Stimulated activated effector memory CD8-positive, alpha-beta T cell treated with anti-CD3 and anti-CD28 coated beads, Interleukin-12 subunit alpha, Interleukin-12 subunit beta, amount 100 ng/mL, for 72 hours (primary cell): ENCODE measurements around the gene CA6.

Experiments used
- ATAC-seq: fragments of 150-1000 bp; cut with Tn5 transposase; 2 replicates; pipeline ENCODE4 v1.10.0; 2021
- DNase-seq, 2 donors: peaks; one replicate each; pipeline ENCODE4 v3.0.0; 2021 to 2022; ENCODE audit warnings: low spot score in 2 of 2
- H3K27ac Mint-ChIP-seq: one replicate; pipeline ENCODE4 v1.8.0; 2022; ENCODE audit warnings: mild to moderate bottlenecking, mixed read lengths
- H3K36me3 Mint-ChIP-seq: one replicate; pipeline ENCODE4 v1.8.0; 2022; ENCODE audit warnings: mild to moderate bottlenecking, mixed read lengths
- H3K4me1 Mint-ChIP-seq: one replicate; pipeline ENCODE4 v1.8.0; 2022; ENCODE audit warnings: mixed read lengths
- H3K4me3 Mint-ChIP-seq: one replicate; pipeline ENCODE4 v1.8.0; 2022; ENCODE audit warnings: mild to moderate bottlenecking, mixed read lengths
- H3K9me3 Mint-ChIP-seq: one replicate; pipeline ENCODE4 v1.8.0; 2022; ENCODE audit warnings: mixed read lengths

The CA6 gene

DNA sequence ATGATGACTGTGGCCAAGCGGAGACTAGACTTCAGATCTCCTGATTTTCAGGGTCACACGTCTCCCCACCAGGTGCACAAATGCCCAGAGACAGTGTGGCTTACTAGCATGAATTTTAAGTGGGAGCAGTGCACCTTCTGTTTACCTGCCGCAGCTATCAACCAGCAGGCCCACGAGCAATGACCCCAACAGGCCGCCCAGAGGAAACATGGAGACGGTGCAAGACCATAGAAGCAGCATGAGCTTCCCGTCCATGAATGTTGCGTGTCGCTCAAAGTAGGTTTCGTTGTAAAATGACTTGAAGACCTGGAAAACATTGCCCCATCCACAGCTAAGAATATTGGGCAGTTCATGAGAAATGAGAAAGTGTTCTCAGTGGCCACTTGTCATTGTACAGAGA, 77.1 kb downstream of the CA6 start:
- Mint-ChIP-seq H3K4me3 (no peak overlapping the region), H3K36me3 (no peaks in the 10 kb centered on the region), H3K9me3 (no peaks in the 10 kb centered on the region), H3K4me1 (no peaks in the 10 kb centered on the region), H3K27ac (no peak overlapping the region)
- DNase-seq (no peak), ATAC-seq (no peak)
